GM12801 (cell line): ENCODE results near the gene GGN.

Experiments used
- TF ChIP-seq, protein P1 (sequence below): IDR thresholded peaks from one replicate; pipeline ENCODE4 v1.5.1; 2011; ENCODE audit warnings: control low read depth; ENCODE audit not compliant: insufficient read length; ENCODE audit errors: extremely low read depth

Gene GGN

DNA sequence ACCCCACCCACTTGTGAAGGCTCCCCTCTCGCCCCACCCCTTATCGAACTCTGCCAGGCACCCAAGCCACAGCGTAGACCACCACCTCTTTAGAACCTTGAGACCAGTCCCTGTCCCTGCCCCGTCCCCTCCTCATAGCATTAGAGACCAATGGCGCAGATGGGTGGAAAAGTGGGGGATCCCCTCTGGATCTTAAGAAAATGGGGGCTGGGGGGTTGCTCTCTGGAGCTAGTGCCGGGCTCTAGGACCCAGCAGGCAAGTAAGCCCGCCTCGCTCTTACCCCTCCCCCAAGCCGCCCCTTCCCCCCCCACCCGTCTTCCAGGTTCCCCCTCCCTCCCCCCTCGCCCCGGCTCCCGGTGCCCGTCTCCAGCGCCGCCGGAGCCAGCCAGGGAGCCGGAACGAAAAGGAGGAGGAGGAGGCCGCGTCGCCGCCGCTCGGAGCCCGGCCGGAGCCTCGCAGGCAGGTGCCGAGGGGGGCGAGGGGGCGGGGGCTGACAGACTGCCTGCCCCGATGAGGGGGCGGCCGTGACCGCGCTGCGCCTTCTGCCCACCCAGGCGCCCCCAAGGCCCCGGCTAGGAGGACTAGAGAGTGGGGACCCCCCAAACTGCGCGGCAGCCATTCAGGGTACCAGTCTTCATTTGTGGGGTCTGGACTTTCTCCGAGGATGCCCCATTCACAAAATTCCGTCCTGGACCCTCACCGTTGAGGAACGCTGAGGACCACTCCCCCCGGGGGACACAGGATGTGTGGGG is 691 bp upstream of the GGN start, which contains the start of gene SPRED3:
TSS of gene SPRED3 (plus strand) at position 349 of the 752 bp plus-strand sequence. CDS start 1,606 bp downstream, outside the sequence.
- TF ChIP-seq, protein P1, sequence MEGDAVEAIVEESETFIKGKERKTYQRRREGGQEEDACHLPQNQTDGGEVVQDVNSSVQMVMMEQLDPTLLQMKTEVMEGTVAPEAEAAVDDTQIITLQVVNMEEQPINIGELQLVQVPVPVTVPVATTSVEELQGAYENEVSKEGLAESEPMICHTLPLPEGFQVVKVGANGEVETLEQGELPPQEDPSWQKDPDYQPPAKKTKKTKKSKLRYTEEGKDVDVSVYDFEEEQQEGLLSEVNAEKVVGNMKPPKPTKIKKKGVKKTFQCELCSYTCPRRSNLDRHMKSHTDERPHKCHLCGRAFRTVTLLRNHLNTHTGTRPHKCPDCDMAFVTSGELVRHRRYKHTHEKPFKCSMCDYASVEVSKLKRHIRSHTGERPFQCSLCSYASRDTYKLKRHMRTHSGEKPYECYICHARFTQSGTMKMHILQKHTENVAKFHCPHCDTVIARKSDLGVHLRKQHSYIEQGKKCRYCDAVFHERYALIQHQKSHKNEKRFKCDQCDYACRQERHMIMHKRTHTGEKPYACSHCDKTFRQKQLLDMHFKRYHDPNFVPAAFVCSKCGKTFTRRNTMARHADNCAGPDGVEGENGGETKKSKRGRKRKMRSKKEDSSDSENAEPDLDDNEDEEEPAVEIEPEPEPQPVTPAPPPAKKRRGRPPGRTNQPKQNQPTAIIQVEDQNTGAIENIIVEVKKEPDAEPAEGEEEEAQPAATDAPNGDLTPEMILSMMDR: no peak

DNA sequence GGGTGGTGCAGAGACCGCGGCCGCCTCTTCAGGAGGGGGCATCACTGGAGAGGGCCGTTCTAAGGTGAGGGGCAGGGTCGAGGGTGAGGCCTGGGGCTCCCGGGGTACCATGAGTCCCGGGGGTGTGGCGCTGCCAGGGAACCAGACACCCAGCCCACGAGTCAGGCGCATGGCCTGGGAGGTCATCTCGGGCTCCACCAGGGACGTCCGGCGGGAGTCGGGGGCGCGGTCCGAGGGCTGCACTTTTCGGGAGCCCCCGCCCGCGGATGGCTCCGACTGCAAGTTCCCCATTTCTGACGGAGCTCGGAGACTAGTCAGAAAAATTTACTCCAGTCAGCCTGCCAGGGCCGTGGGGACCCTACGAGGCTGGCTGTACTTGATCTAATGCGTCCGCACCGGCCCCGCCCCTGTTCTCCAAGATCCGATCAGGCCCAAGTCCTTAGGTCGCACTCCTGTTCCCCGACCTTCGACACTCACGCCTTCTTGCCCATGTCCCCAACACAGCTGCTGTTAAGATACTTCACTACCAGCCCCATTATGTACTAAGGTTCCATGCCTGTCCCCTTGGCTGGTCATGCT is 774 bp downstream of the GGN start:
- TF ChIP-seq, protein P1: no peak

DNA sequence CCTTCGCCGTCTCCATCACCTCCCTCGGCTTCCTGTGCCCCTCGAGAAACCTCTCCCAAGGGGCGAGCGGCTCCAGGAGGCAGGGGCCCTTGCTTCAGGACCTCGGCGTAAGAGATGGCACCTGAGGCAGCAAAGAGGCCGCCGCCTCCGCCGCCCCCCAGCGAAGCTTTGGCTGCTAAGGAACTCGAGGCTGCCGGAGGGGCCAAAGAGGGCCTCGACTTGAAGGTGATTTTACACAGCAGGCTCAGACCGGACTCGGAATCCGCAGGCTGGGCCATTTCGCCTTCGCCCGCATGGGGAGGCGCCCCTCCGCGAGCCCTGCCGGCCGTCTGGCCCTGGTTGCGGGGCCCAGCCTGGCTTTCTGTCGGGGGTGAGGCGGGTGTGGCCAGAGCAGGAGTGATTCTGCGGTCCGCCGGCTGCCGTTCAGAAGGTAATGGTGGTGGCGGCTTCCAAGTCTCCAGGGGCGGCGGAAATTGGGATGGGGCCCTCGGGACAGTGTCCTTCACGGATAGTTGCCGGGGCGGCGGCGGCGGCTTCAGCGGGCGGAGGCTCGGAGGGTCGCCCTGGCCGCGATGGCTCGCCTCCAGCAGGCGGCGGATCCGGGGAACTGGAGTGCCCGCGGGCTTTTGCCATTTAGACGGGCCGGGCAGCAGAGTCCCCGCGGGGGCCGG is 1.4 kb downstream of the GGN start:
- TF ChIP-seq, protein P1: no peak

DNA sequence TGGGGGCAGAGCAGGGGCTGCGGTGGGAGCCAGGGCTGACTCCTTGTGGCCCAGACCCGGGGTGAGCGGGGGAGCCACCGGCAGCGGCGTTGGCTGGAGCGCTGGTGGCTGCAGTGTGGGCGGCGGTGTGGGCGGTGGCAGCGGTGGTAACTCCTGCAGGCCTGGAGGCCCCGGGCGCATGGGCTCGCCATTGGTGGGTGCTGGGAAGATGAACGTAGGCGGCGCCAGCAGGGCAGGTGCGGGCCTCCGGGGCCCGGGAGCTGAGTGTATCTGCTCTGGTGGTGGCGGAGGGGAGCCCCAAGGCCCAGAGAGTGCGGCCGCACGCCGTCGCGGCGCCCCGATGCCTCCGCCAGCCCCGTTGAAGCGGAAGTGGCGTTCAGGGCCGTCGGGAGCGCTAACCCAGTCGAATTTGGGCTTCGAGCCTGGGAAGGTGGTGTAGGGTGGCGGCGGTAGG is 2.0 kb downstream of the GGN start:
- TF ChIP-seq, protein P1: no peak

DNA sequence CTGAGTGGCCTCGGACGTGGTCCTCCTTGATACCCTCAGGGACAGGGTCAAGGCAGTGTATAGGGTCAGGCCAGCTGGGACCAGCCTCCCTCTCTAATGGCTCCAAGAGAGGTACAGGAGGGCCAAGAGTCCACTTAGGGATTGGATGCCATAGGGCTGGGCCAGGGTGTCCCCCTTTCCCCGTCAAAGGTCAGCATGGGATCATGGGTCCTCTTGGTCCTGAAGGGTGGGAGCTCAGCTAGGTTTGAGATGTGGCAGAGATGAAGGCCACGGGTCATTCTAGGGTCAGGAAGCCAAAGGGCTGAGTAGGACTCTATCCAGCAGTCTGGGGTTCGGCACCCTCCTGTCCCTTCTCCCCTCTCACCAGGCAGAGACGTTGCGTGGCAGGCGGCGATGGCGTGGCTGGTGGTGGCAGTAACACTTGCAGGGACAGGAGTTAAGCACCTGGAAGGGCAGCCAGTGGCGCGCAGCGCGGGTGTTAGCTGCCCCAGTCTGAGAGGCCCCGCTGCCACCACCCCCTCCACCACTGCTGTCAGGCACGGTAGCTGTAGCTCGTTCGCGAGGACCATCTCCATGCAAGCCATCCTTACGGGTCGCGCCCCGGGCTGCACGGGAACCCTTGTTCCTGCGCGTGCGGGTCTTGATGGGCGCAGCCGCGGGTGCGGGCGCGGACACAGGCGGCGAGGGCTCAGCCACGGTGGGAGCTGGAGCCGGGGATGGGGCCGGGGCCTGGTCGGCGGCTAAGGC is 2.6 kb downstream of the GGN start:
- TF ChIP-seq, protein P1: no peak

DNA sequence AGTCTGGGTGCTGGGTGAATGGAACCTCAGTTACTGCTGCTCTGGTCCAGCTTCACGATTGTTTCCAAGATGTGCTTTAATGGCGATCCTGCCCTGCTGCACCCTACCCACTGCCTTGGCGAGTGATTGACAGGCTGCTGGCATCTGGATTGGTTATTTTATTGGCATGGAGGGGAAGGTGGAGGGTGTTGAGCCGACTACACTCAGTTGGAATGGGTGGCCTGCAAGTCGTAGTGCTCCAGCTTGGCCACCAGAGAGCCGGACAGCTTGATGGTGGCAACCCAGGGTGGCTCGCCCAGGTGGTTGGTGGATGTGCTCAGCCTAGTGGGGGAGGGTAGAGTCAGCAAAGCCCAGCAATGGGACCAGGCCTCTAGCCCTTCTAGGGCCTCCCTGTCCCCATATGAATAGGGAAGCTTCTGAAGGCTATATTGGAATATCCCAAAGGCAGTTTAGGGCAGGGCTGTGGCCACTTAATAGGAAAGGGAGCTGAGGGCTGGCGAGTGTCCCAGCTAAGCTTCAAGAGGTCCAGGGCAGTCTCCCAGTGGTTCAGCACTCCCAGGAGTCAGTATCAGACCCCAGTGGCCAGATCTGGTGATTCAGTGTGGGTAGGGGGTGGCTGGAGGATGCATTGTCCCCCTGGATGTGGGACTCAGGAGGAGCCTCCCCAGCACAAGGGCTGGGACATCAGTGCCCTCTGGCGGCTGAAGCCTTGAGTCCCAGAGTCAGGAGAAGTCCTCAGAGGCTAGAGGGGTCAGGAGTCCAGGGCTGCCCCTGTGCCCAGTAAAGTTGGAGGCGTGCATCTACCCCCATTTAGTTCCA is 3.4 kb downstream of the GGN start:
- TF ChIP-seq, protein P1: no peak
